Naive B cell (primary cell): ENCODE measurements around the gene SMIM35. TPM values are rescaled to one million over a fixed set of nuclear protein-coding genes. Genes with fewer than 3 reads are reported as not detected.
"Not testable (repeated sequence)": the region's sequence is repeated elsewhere in the genome, so short reads cannot be mapped to it uniquely, and the experiment has no call there.

Source experiments
- ATAC-seq, 2 donors: fragments of 150-1000 bp; cut with Tn5 transposase; 2 replicates each; pipeline ENCODE4 v1.10.0; 2021; ENCODE audit warnings: low read depth in 2 of 2, mild to moderate bottlenecking in 2 of 2, moderate library complexity in 2 of 2
- DNase-seq: peaks from one replicate; pipeline ENCODE4 v3.0.0; 2022
- H3K27ac Mint-ChIP-seq, 6 donors: one replicate each; pipeline ENCODE4 v1.8.0; 2020 to 2022; ENCODE audit warnings: mild to moderate bottlenecking in 6 of 6, mixed read lengths in 6 of 6, moderate library complexity in 5 of 6, inconsistent platforms in 2 of 6
- H3K27me3 Mint-ChIP-seq, 3 donors: one replicate each; pipeline ENCODE4 v1.8.0; 2021 to 2022; ENCODE audit warnings: mixed read lengths in 3 of 3, mild to moderate bottlenecking in 1 of 3
- H3K36me3 Mint-ChIP-seq, 2 donors: one replicate each; pipeline ENCODE4 v1.8.0; 2020 to 2022; ENCODE audit warnings: mixed read lengths in 2 of 2, inconsistent platforms in 1 of 2, mild to moderate bottlenecking in 1 of 2
- H3K4me1 Mint-ChIP-seq, 3 donors: one replicate each; pipeline ENCODE4 v1.8.0; 2020 to 2022; ENCODE audit warnings: mixed read lengths in 3 of 3, inconsistent platforms in 1 of 3, mild to moderate bottlenecking in 1 of 3, moderate library complexity in 1 of 3
- H3K4me3 Mint-ChIP-seq, 8 donors: one replicate each; pipeline ENCODE4 v1.8.0; 2020 to 2022; ENCODE audit warnings: mild to moderate bottlenecking in 8 of 8, mixed read lengths in 8 of 8, moderate library complexity in 8 of 8, inconsistent platforms in 2 of 8
- H3K9me3 Mint-ChIP-seq, 7 donors: one replicate each; pipeline ENCODE4 v1.8.0; 2020 to 2022; ENCODE audit warnings: mixed read lengths in 7 of 7, mild to moderate bottlenecking in 5 of 7, inconsistent platforms in 2 of 7, moderate library complexity in 1 of 7
- polyA plus RNA-seq, 6 donors: library from polyadenylated mRNA; unstranded; fragments of 300-500 nt; fragmentation: Illumina TruSeq; gene quantifications; one replicate each; pipeline ENCODE4 v1.2.3, GENCODE V29; 2021; ENCODE audit warnings: low read depth in 6 of 6

The SMIM35 gene
- polyA plus RNA-seq, 6 donors from 2014 or later: 0.77 to 3.4 (median 1.1) TPM

DNA sequence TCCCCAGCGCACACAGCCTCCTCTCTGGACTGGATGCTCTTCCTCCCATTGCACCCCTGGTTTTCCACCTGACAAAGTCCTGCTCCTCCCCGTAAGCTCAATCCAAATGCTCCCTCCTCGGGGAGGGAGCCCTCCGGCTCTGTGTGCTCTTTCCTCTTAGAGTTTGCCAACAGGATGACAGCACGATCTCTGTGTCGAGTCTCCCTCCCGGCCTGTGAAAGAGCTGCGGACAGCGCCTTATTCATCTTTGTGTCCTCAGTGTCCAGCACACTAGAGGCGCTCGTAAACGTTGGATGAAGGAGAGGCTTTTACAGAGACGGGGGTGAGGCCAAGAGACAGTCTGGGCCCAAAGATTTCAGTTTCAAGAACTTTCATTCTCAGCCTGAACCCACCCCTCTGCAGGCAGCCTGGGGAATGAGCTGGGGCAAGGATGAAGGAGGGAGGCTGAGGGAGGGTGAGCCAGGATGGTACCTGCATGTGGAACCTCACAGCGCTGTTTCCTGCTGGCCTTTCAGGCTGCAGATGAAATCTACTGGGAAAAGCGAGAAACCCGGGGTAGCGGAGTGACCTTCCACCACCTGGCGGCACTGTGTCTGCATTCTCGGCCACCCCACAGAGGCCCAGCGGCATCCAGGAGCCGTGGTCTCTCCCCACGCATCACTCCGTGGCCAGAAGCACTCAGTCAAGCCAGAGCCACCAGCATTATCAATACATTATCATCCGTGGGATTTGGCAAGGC, 18.4 kb downstream of the SMIM35 start:
- no peaks in the 10 kb centered on the region for H3K36me3 Mint-ChIP-seq
- ATAC-seq (no peak), DNase-seq (no peak)
- H3K4me3 Mint-ChIP-seq: no peak overlapping the region
- no peaks in the 10 kb centered on the region for H3K4me1 Mint-ChIP-seq
- peaks cover 4 to 39% (median 25%) of the 10 kb centered on the region in 3 donors for H3K27me3 Mint-ChIP-seq
- no peak overlapping the region for H3K27ac Mint-ChIP-seq
- H3K9me3 Mint-ChIP-seq: no peaks in the 10 kb centered on the region

- Mint-ChIP-seq H3K4me1 (no peaks in the 10 kb centered on the region), H3K4me3 (no peak overlapping the region), H3K27me3 (peaks cover 9 to 40% (median 34%) of the 10 kb centered on the region in 3 donors), H3K27ac (no peak overlapping the region), H3K36me3 (no peaks in the 10 kb centered on the region), H3K9me3 (no peaks in the 10 kb centered on the region)
- ATAC-seq: no peak
- no peak for DNase-seq
Observed at GRCh38 chr11:118067006-118067405, 19.8 kb downstream of the SMIM35 start.

GRCh38 chr11:118065384-118065783, 21.4 kb downstream of the SMIM35 start:
- Mint-ChIP-seq H3K36me3 (no peaks in the 10 kb centered on the region), H3K4me3 (no peak overlapping the region), H3K9me3 (no peaks in the 10 kb centered on the region), H3K4me1 (no peaks in the 10 kb centered on the region), H3K27ac (no peak overlapping the region), H3K27me3 (peaks cover 9 to 35% (median 34%) of the 10 kb centered on the region in 3 donors)
- ATAC-seq (no peak), DNase-seq (no peak)

DNA sequence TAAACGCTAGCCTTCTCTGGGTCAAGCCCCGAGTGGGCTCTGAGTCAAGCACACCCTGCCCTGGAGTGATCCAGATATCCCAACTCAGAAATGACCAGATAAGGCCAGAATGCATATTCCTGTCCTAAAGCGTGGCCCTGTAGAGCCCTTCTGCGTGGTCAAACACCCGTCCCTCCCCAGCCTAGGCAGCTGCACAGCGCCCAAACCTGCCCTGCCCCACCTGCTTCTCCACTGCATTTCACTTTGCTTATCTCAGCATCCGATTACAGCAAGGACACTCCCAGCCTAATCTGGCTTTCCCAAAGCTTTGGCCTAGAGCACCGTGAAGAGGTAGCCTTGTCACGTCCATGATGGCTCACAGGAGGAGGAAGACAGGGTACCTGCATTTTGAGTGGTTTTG, 21.8 kb downstream of the SMIM35 start:
- DNase-seq (no peak), ATAC-seq (no peak)
- Mint-ChIP-seq H3K9me3 (no peaks in the 10 kb centered on the region), H3K4me3 (no peak overlapping the region), H3K36me3 (no peaks in the 10 kb centered on the region), H3K27me3 (peaks cover 9 to 35% (median 34%) of the 10 kb centered on the region in 3 donors), H3K27ac (no peak overlapping the region), H3K4me1 (no peaks in the 10 kb centered on the region)

DNA sequence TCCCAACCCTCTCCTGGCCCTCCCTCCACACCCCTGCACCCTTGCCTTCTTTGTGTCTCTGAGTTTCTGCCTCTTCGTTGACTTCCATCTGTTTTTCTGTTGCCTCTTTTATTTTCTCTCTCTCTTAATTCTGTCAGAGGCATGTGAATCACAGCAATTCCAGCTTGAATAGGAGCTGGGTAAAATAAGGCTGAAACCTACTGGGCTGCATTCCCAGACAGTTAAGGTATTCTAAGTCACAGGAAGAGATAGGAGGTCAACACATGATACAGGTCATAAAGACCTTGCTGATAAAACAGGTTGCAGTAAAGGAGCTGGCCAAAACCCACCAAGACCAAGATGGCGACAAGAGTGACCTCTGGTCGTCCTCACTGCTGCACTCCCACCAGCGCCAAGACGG, 24.1 kb downstream of the SMIM35 start:
- H3K9me3 Mint-ChIP-seq, H3K4me3 Mint-ChIP-seq, H3K36me3 Mint-ChIP-seq, ATAC-seq, H3K4me1 Mint-ChIP-seq, DNase-seq: not testable (repeated sequence)
- Mint-ChIP-seq H3K27ac (peak overlapping the region in 1 of 6 donors; percentile 34), H3K27me3 (peaks cover 5 to 32% (median 19%) of the 10 kb centered on the region in 3 donors)

DNA sequence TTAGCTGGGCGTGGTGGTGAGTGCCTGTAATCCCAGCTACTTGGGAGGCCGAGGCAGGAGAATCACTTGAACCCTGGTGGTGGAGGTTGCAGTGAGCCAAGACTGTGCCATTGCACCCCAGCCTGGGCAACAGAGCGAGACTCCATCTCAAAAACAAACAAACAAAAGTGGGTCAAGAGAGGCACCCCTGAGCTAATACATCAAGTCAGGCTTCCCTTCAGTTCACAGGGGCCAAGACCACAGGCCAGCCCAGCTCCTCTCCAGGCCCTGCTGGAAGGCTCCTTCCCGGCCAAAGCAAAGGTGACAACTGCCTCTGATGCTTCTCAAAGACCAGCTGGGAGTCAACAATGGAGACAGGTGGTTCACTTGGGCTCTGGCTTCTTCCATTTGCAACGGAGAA, 24.6 kb downstream of the SMIM35 start:
- H3K4me3 Mint-ChIP-seq, H3K4me1 Mint-ChIP-seq, ATAC-seq, DNase-seq, H3K9me3 Mint-ChIP-seq, H3K36me3 Mint-ChIP-seq, H3K27ac Mint-ChIP-seq: not testable (repeated sequence)
- H3K27me3 Mint-ChIP-seq: peaks cover 9 to 37% (median 23%) of the 10 kb centered on the region in 3 donors

DNA sequence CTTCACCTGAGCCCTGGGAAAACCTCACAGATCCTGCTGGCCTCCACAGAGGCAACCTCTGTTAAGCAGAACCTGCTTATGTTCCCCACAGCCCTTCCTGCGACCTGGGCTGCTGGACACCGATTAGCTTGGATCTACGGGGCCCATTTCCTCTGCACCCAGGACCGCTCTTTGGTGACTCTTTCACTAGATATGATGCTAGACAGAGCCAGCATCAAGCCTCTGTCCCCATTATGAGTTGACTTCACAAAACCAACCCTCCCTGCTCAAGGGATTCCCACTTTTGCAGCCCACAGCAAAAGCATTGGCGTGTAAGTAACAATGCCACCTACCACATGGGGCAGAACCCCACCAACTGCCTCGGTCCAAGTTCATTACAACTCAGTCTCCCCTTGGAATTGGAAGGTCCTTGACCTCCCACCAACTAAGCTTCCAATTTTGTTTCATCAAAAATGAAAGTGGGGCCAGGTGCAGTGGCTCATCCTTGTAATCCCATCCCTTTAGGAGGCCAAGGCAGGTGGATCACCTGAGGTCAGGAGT, 25.1 kb downstream of the SMIM35 start:
- Mint-ChIP-seq H3K36me3 (no peaks in the 10 kb centered on the region), H3K27ac (no peak overlapping the region), H3K4me3 (no peak overlapping the region), H3K9me3 (no peaks in the 10 kb centered on the region), H3K4me1 (peaks cover 0 to 7% (median 0%) of the 10 kb centered on the region in 3 donors), H3K27me3 (peaks cover 14 to 42% (median 29%) of the 10 kb centered on the region in 3 donors)
- DNase-seq: no peak
- no peak for ATAC-seq

- ATAC-seq (no peak), DNase-seq (no peak)
- Mint-ChIP-seq H3K4me1 (peaks cover 0 to 7% (median 0%) of the 10 kb centered on the region in 3 donors), H3K36me3 (no peaks in the 10 kb centered on the region), H3K27me3 (peaks cover 15 to 42% (median 30%) of the 10 kb centered on the region in 3 donors), H3K4me3 (no peak overlapping the region), H3K9me3 (no peaks in the 10 kb centered on the region), H3K27ac (peak overlapping the region in 1 of 6 donors; percentile 61)
Observed at GRCh38 chr11:118060869-118061268, 25.9 kb downstream of the SMIM35 start.

GRCh38 chr11:118060081-118060661, 26.6 kb downstream of the SMIM35 start:
- Mint-ChIP-seq H3K4me3 (no peak overlapping the region), H3K4me1 (peaks cover 0 to 7% (median 0%) of the 10 kb centered on the region in 3 donors), H3K9me3 (no peaks in the 10 kb centered on the region), H3K27me3 (peaks cover 18 to 42% (median 31%) of the 10 kb centered on the region in 3 donors), H3K36me3 (no peaks in the 10 kb centered on the region), H3K27ac (no peak overlapping the region)
- DNase-seq: no peak
- ATAC-seq: no peak

DNA sequence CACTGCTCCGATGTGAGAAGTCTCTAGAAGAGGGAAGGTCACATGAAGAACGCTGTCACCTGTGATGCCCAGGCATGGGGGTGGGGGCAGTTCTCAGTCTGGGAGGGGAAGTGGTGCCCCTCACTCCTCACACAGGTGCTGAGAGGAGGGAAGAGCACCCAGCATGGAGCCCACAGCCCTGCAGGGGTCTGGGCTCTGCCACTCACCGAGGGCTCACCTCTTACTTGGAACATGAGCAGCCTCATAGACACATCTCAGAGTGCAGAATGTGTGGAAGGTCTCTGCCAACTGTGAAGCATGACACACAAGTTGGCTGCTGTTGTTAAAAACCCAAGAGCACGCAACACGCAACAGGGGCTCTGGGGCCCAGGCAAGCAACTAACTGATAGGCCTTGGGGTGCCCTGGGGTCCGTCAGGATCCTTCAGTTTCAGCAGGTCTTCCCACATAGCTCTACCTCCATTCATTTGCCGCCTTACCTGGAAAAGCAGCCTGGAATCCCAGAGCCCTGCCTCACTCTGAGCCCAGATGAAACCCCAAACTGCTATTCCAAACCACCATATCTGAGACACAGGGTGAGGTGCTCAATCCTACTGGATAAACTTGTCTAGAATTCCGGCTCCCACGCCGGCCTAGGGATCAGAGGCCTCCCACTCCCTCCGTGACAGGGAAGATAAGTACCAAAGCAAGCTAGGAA, 27.4 kb downstream of the SMIM35 start:
- ATAC-seq (no peak), DNase-seq (no peak)
- Mint-ChIP-seq H3K9me3 (no peaks in the 10 kb centered on the region), H3K4me1 (peaks cover 0 to 7% (median 0%) of the 10 kb centered on the region in 3 donors), H3K36me3 (no peaks in the 10 kb centered on the region), H3K27ac (no peak overlapping the region), H3K4me3 (no peak overlapping the region), H3K27me3 (peaks cover 18 to 42% (median 31%) of the 10 kb centered on the region in 3 donors)

GRCh38 chr11:118058311-118059245, 28.2 kb downstream of the SMIM35 start:
- ATAC-seq (no peak), DNase-seq (no peak)
- no peak overlapping the region for H3K4me3 Mint-ChIP-seq
- no peak overlapping the region for H3K27ac Mint-ChIP-seq
- no peaks in the 10 kb centered on the region for H3K36me3 Mint-ChIP-seq
- H3K4me1 Mint-ChIP-seq: peaks cover 0 to 7% (median 0%) of the 10 kb centered on the region in 3 donors
- no peaks in the 10 kb centered on the region for H3K9me3 Mint-ChIP-seq
- H3K27me3 Mint-ChIP-seq: peaks cover 18 to 42% (median 27%) of the 10 kb centered on the region in 3 donors

DNA sequence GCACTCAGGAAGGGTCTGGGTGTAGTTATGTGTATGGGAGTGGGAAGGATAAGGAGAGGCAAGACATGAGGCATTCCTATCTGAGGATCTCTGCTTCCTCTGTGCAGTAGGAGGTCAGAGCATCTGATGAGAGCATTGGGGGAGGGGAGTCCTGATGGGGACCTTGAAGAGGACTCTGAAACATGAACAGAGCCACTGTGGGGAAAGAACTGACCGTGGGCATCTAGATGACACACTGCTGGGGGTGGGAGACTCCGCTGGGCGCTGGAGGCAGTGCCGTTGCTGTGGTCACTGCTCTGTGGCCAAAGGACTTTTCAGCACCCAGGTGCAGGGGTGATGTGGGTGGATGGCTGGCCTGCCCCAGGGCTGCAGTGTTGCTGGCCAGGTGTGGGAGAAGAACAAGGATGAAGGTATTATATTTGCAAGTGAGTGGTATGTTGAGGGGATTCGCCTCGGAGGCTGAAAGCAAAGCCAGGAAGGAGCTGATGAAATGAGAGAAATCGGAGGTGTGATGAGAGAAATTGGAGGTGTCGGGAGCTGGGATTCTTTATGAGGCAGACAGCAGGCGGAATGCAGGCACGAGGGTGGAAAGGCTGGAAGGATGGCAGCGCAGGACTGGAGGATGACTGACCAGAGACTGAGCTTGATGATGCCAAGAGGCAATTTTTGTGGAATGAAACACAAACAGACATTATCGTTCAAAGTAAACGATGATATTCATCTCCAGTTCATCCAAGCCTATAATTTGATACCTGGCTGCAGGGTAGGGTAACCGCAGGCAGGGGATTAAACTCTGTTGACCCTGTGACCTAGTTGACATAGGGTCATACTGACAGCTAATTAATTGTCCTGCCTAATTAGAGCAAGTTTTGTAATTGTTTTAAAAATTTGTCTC, 29.3 kb downstream of the SMIM35 start:
- no peak for ATAC-seq
- no peak for DNase-seq
- no peaks in the 10 kb centered on the region for H3K36me3 Mint-ChIP-seq
- peaks cover 6 to 18% (median 9%) of the 10 kb centered on the region in 3 donors for H3K4me1 Mint-ChIP-seq
- peak overlapping the region in 2 of 6 donors; percentile 9 to 25 for H3K27ac Mint-ChIP-seq
- H3K4me3 Mint-ChIP-seq: no peak overlapping the region
- H3K27me3 Mint-ChIP-seq: peaks cover 15 to 31% (median 22%) of the 10 kb centered on the region in 3 donors
- no peaks in the 10 kb centered on the region for H3K9me3 Mint-ChIP-seq
